Measurements from ENCODE around the gene CC2D1A. TPM values are rescaled to one million over a fixed set of nuclear protein-coding genes. Genes with fewer than 3 reads are reported as not detected.

Gene CC2D1A
- total RNA-seq, 2 donors from 2014 or later = 40.9 to 64.8 TPM

DNA sequence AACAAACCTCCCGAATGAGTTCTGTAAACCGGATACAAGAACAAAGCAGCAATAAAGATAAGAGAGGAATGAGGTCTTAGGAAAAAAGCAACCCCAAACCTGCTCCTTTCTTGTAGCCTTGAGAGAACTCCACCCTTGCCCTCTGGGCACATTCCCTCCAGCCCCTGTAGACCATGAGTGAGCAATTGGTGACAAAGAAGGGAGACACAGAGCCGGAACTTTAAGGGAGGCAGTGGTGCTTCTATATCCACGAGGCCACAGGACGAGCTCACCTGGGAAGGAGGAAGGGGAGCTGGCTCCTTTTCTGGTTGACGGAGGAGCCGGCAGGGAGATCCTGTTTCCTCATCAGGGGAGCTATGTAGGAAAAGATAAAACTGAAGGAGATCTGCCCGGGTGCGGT lies 13.1 kb upstream of the CC2D1A start:
- no peak overlapping the region for H3K27ac ChIP-seq
- intact Hi-C loops (cut with DNase I) = no loop called here
- no peak overlapping the region for H3K4me3 ChIP-seq
- H3K36me3 ChIP-seq = no peaks in the 10 kb centered on the region
- no peaks in the 10 kb centered on the region for H3K4me1 ChIP-seq (replicated peaks)
- no peaks in the 10 kb centered on the region for H3K9me3 ChIP-seq
- WGBS = 62% methylated on average over 9 of the region's 9 CpGs
- H3K27me3 ChIP-seq (replicated peaks; ENCODE audit: insufficient read depth) = no peaks in the 10 kb centered on the region
- no peak for DNase-seq (ENCODE audit: low spot score)
- TF ChIP-seq POLR2AphosphoS5 (IDR thresholded peaks at IDR 0.05) = no peak
- TF ChIP-seq, protein P1, sequence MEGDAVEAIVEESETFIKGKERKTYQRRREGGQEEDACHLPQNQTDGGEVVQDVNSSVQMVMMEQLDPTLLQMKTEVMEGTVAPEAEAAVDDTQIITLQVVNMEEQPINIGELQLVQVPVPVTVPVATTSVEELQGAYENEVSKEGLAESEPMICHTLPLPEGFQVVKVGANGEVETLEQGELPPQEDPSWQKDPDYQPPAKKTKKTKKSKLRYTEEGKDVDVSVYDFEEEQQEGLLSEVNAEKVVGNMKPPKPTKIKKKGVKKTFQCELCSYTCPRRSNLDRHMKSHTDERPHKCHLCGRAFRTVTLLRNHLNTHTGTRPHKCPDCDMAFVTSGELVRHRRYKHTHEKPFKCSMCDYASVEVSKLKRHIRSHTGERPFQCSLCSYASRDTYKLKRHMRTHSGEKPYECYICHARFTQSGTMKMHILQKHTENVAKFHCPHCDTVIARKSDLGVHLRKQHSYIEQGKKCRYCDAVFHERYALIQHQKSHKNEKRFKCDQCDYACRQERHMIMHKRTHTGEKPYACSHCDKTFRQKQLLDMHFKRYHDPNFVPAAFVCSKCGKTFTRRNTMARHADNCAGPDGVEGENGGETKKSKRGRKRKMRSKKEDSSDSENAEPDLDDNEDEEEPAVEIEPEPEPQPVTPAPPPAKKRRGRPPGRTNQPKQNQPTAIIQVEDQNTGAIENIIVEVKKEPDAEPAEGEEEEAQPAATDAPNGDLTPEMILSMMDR (IDR thresholded peaks at IDR 0.05) = no peak
- TF ChIP-seq POLR2A (IDR thresholded peaks at IDR 0.05) = no peak

DNA sequence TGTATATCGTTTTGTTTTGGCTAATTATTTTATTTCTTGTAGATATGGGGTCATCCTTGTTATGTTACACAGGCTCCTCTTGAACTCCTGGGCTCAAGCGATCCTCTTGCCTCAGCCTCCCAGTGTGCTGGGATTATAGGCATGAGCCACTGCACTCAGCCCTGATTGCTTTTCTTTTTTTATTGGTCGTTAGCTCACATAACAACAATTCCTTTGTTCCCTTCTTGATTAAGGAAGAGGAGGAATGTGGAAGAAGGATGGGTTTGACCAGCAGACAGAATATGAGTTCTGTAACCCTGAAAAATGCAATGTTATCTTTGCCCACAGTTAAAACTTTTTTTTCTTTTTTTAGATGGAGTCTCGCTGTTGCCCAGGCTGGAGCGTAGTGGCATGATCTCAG lies 11.4 kb upstream of the CC2D1A start:
- WGBS = 81% methylated on average over 5 of the region's 5 CpGs
- H3K9me3 ChIP-seq = no peaks in the 10 kb centered on the region
- TF ChIP-seq POLR2AphosphoS5 (IDR thresholded peaks at IDR 0.05) (no peak), POLR2A (IDR thresholded peaks at IDR 0.05) (no peak)
- TF ChIP-seq, protein P1 (IDR thresholded peaks at IDR 0.05) = no peak
- no peaks in the 10 kb centered on the region for H3K27me3 ChIP-seq (replicated peaks; ENCODE audit: insufficient read depth)
- intact Hi-C loops (cut with DNase I) = no loop called here
- H3K27ac ChIP-seq = no peak overlapping the region
- no peaks in the 10 kb centered on the region for H3K36me3 ChIP-seq
- DNase-seq (ENCODE audit: low spot score) = no peak
- no peaks in the 10 kb centered on the region for H3K4me1 ChIP-seq (replicated peaks)
- no peak overlapping the region for H3K4me3 ChIP-seq

GRCh38 chr19:13896227-13896626 lies 9.8 kb upstream of the CC2D1A start:
- TF ChIP-seq, protein P1 (IDR thresholded peaks at IDR 0.05) = no peak
- no peak overlapping the region for H3K4me3 ChIP-seq
- H3K4me1 ChIP-seq (replicated peaks) = no peaks in the 10 kb centered on the region
- no peak overlapping the region for H3K27ac ChIP-seq
- 96% methylated on average over 2 of the region's 2 CpGs for WGBS
- no peaks in the 10 kb centered on the region for H3K27me3 ChIP-seq (replicated peaks; ENCODE audit: insufficient read depth)
- no peak for DNase-seq (ENCODE audit: low spot score)
- no peaks in the 10 kb centered on the region for H3K36me3 ChIP-seq
- no peaks in the 10 kb centered on the region for H3K9me3 ChIP-seq
- intact Hi-C loops (cut with DNase I) = no loop called here

DNA sequence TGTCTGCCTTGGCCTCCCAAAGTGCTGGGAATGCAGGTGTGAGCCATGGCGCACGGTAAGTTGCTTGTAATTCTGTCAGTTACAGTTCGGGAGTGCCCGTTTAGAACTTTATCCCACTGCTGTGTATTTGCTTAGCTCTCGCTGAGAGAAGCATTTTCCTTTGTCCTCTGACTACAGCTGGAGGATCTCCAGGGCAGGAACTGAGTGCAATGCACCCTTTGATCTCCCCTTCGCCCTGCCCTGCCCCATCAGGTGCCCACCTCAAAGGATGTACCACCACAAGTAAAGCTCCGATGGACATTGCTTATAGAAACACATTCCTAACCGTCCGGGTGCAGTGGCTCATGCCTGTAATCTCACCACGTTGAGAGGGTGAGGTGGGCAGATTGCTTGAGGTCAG lies 6.6 kb upstream of the CC2D1A start:
- no peaks in the 10 kb centered on the region for H3K4me1 ChIP-seq (replicated peaks)
- DNase-seq (ENCODE audit: low spot score) = no peak
- H3K27me3 ChIP-seq (replicated peaks; ENCODE audit: insufficient read depth) = no peaks in the 10 kb centered on the region
- H3K4me3 ChIP-seq = no peak overlapping the region
- intact Hi-C loops (cut with DNase I) = no loop called here
- WGBS = 55% methylated on average over 10 of the region's 10 CpGs
- no peaks in the 10 kb centered on the region for H3K36me3 ChIP-seq
- no peaks in the 10 kb centered on the region for H3K9me3 ChIP-seq
- H3K27ac ChIP-seq = no peak overlapping the region
- TF ChIP-seq POLR2AphosphoS5 (IDR thresholded peaks at IDR 0.05) (no peak), POLR2A (IDR thresholded peaks at IDR 0.05) (no peak)
- TF ChIP-seq, protein P1 (IDR thresholded peaks at IDR 0.05) = no peak

- no peaks in the 10 kb centered on the region for H3K27me3 ChIP-seq (replicated peaks; ENCODE audit: insufficient read depth)
- intact Hi-C loops (cut with DNase I) = no loop called here
- no peak overlapping the region for H3K4me3 ChIP-seq
- TF ChIP-seq POLR2A (IDR thresholded peaks at IDR 0.05) (no peak), POLR2AphosphoS5 (IDR thresholded peaks at IDR 0.05) (no peak)
- TF ChIP-seq, protein P1 (IDR thresholded peaks at IDR 0.05) = no peak
- no peak overlapping the region for H3K27ac ChIP-seq
- no peaks in the 10 kb centered on the region for H3K36me3 ChIP-seq
- DNase-seq (ENCODE audit: low spot score) = no peak
- WGBS = 68% methylated on average over 5 of the region's 5 CpGs
- no peaks in the 10 kb centered on the region for H3K9me3 ChIP-seq
- H3K4me1 ChIP-seq (replicated peaks) = no peaks in the 10 kb centered on the region
These were observed 6.0 kb upstream of the CC2D1A start for GRCh38 chr19:13899912-13900584.

All from prostate gland (tissue), 2 donors.